Testis (tissue), 2 donors: ENCODE data around the gene SATB1.

ENCODE experiments used
- CTCF ChIP-seq, 3 experiments: fragments of 450-650 bp in 2 of 3; fragments of 200-600 bp in 1 of 3; sonication (generic) in 1 of 3; IDR thresholded peaks; one replicate each; pipeline ENCODE4 v1.5.1; 2016 to 2019; ENCODE audit warnings: antibody characterized with exemption in 3 of 3, mild to moderate bottlenecking in 2 of 3, moderate library complexity in 1 of 3
- POLR2A ChIP-seq: fragments of 450-650 bp; IDR thresholded peaks from one replicate; pipeline ENCODE4 v1.6.1; 2017; ENCODE audit warnings: antibody characterized with exemption, mild to moderate bottlenecking, moderate library complexity

- no peak for TF ChIP-seq CTCF (IDR thresholded peaks at IDR 0.05)
- no peak for TF ChIP-seq POLR2A
Measured at GRCh38 chr3:18372786-18373405, 52.2 kb downstream of the SATB1 start.
